Fibroblast of gingiva (primary cell): ENCODE measurements around the gene CMAS.
"Not testable (repeated sequence)": the region's sequence is repeated elsewhere in the genome, so short reads cannot be mapped to it uniquely, and the experiment has no call there.

ENCODE experiments used
- DNase-seq: peaks from one replicate; pipeline ENCODE4 v3.0.0-alpha.2; 2011; ENCODE audit warnings: low read depth

The CMAS gene

GRCh38 chr12:22047494-22047893 lies 1.5 kb downstream of the CMAS start:
- no peak for DNase-seq

- DNase-seq = no peak
These were observed 2.5 kb downstream of the CMAS start for GRCh38 chr12:22048351-22049041.

- no peak for DNase-seq
These were observed 4.1 kb downstream of the CMAS start for GRCh38 chr12:22050078-22050477.

GRCh38 chr12:22051114-22051698 lies 5.2 kb downstream of the CMAS start:
- peak; percentile 52 for DNase-seq

GRCh38 chr12:22052994-22053393 lies 7.0 kb downstream of the CMAS start:
- DNase-seq = not testable (repeated sequence)

GRCh38 chr12:22054155-22054554 lies 8.1 kb downstream of the CMAS start:
- no peak for DNase-seq

GRCh38 chr12:22056607-22057006 lies 10.6 kb downstream of the CMAS start:
- no peak for DNase-seq

GRCh38 chr12:22059976-22060647 lies 14.1 kb downstream of the CMAS start:
- DNase-seq = no peak

- DNase-seq = no peak
These were observed 18.9 kb downstream of the CMAS start for GRCh38 chr12:22064968-22065367.

GRCh38 chr12:22066310-22066709 lies 20.3 kb downstream of the CMAS start:
- DNase-seq = no peak

- no peak for DNase-seq
These were observed 23.8 kb downstream of the CMAS start for GRCh38 chr12:22069851-22070250.

GRCh38 chr12:22082190-22082701 lies 36.2 kb downstream of the CMAS start:
- no peak for DNase-seq

GRCh38 chr12:22083167-22083566 lies 37.1 kb downstream of the CMAS start:
- peak; percentile 32 for DNase-seq

- no peak for DNase-seq
These were observed 38.8 kb downstream of the CMAS start for GRCh38 chr12:22084852-22085251.

GRCh38 chr12:22088886-22089285 lies 42.9 kb downstream of the CMAS start:
- DNase-seq = no peak

GRCh38 chr12:22089486-22089885 lies 43.5 kb downstream of the CMAS start:
- DNase-seq = no peak

GRCh38 chr12:22099062-22099461 lies 53.0 kb downstream of the CMAS start:
- DNase-seq = not testable (repeated sequence)

- peak; percentile 69 for DNase-seq
These were observed 55.1 kb downstream of the CMAS start for GRCh38 chr12:22100958-22101748.

- peak; percentile 78 for DNase-seq
These were observed 55.8 kb downstream of the CMAS start for GRCh38 chr12:22101749-22102243.

GRCh38 chr12:22103418-22103817 lies 57.4 kb downstream of the CMAS start:
- DNase-seq = no peak

GRCh38 chr12:22105542-22105941 lies 59.5 kb downstream of the CMAS start:
- DNase-seq = peak; percentile 7

- no peak for DNase-seq
These were observed 64.2 kb downstream of the CMAS start for GRCh38 chr12:22110176-22110575.
